HG03175 (cell line): Measurements from ENCODE around the gene HIP1R.

Experiments
- ATAC-seq: cut with Tn5 transposase; IDR thresholded peaks from one replicate; pipeline ENCODE4 v1.9.1; 2021; ENCODE audit warnings: mild to moderate bottlenecking, moderate library complexity; ENCODE audit not compliant: unreplicated experiment

Gene HIP1R

DNA sequence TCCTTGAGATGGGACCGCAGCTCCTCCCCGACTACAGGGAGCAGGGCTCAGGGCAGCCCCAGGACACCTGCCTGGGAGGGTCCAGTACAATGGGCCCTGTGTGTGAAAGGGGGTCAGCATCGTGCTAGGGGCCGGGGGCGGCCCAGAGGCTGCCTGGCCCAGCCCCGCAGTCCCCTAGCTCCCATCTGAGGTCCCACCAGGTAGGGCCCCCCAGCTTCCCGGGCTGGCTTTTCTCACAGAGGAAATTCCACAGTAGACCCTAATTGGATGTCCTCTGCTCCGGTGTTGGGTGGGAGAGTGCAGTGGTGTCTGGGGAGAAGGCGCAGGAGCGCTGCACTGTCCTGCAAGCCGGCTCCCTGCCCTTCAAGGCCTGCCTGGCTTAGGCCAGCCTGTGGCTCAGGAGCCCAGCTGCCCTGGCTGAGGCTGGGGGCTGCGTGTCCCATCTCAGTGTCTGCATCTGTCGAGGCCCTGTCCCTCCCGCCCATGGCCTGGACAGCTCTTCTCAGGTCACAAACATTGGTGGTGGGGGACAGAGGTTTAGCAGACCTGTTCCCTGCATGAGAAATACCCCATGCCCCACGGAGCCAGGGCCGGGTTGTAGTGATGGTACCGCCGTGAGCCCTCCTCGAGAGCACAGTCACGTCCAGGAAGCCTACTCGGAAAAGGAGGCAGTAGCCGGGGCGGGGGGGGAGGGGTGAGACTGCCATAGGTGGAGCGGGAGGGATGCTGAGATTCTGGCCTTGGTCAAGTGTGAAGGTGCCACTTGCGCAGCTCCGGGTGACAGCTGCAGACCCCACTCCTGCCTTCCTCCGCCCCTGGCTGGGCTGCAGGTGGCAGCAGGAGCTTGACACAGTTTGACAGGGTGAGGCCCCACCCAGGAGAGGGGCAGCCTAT is 11.6 kb downstream of the HIP1R start:
- no peak for ATAC-seq

DNA sequence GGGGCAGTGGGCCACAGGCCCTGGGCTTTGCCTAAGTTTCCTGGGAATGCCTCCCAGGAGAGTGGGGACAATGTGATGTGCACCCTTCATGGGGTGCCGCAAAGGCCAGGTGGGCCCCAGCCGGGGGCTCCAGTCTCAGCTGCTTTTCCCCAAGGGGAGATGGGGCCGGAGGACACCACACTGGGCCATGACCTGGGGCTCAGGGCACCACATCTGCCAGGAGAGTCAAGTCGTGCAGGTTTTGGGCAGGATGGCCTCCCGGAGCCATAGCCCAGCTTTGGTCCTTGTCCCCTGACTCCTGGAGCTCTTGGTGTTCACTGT is 12.2 kb downstream of the HIP1R start:
- no peak for ATAC-seq

DNA sequence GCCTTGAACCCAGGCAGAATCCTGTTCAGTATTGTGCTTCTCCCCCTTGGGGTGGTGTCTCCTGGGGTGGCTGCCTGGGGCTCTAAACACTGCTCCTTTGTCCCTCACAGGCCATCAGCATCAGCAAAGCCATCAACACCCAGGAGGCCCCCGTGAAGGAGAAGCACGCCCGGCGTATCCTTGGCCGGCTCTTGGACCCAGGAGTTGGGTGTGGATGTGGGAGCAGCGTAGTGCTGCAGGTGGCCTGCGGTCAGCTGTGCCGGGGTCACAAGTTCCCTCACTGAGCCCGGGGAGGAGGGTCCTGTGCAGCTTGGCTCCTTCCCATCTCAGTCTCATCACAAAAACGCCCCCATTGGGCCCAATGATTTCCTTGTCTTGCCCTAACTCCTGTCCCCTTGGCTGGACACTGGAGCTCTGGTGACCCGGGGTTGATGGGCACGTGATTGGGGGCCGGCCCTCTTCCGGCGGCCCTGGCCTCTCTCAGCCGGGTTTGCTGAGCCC is 12.7 kb downstream of the HIP1R start:
- no peak for ATAC-seq

DNA sequence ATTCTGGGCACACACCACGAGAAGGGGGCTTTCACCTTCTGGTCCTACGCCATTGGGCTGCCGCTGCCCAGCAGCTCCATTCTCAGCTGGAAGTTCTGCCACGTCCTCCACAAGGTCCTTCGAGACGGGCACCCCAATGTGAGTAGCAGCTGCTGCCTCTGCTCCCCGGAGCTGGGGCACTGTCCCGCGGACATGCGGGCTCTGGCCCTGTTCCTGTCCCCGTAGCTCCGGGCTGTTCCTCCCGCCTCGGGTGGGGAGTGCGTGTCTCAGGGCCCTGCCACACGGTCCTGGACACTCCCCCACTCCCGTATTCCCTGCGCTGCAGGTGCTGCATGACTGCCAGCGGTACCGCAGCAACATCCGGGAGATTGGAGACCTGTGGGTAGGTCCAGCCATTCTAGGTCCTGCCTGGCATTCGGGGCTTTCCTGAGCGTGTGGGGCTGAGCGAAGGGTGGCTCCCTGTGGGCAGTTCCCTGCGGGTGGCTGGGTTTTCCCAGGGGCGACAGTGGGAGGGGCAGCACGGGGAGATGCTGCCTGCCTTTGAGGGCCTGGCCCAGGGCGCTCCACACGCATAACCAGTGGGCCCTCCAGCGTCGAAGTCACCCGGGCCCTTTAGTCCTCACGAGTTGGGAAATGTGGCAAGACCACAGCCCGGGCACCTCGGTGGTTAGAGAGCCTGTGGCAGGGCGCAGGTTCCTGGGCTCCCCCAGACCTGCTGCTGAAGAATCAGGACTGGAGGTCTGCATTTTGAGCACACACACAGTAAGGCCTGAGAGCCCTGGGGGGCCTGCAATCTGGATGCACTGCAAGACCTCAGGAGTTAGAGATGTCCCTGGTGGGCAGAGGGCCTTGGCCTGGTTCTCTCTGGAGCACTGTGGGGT is 13.5 kb downstream of the HIP1R start:
- no peak for ATAC-seq

DNA sequence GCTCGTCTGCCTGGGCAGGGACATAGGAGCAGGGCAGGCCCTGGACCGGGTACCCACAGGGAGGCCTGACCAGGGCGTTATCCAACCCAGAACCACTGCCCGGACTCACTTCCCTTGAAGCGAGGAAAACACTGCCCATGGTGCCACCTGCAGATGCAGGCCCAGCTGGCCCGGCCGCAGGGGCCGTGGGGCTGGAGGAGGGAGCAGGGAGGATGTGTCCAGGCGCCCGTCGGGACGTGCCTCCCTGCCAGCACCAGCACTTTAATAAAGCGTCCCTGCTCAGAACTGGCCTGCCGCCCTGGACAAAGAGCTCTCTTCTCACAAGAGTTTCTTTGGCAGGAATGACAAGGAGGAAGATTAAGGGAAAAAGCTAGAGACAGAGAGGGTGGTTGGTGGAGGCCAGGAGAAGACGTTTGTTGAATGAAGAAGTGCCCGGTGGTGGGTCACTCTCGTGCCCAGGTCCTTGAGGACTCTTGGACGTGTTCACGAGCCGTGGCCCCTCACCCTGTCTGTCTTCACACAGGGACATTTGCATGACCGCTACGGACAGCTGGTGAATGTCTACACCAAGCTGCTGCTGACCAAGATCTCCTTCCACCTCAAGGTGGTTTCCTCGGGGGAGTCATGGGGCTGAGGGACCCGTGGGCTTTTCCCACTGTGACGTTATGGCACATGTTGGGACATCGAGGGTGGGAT is 14.2 kb downstream of the HIP1R start:
- ATAC-seq, result no peak

DNA sequence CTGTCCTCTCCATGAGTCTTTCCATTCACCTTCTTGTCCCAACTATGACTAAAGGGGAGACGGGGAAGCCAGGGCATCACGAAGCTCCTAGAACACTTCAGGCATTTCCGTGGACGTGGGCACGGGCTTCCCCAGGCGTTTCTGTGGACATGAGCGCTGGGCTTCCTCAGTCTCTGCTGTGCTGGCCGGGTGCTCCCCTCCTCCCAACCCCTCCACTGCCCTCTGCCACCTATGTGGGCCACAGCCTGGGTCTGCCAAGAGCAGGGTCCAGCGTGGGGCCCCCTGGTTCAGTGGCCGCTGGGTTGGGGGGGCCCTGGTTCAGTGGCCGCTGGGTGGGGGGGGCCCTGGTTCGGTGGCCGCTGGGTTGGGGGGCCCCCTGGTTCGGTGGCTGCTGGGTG is 14.8 kb downstream of the HIP1R start:
- no peak for ATAC-seq

DNA sequence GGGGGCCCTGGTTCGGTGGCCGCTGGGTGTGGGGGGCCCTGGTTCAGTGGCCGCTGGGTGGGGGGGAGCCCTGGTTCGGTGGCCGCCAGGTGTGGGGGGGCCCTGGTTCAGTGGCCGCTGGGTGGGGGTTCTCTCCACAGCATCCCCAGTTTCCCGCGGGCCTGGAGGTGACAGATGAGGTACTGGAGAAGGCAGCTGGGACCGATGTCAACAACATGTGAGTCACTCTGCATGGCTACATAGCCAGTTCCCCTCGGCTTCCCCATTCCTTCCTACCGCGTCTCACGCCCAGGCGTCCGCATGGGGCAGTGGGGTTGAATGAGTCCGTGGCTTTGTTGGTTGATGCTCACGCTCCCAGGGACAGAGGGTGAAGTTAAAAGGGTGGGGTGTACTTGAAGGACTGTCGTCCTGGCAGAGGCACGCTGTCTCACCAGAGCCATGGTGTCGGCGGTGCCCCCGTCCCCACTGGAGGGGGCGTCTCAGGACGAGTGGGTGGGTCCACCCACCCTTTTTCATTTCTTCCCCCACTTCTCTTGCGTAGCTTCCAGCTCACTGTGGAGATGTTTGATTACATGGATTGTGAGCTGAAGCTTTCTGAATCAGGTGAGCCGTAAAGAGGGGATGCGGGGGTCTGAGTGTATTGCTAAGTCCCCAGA is 15.6 kb downstream of the HIP1R start:
- no peak for ATAC-seq

DNA sequence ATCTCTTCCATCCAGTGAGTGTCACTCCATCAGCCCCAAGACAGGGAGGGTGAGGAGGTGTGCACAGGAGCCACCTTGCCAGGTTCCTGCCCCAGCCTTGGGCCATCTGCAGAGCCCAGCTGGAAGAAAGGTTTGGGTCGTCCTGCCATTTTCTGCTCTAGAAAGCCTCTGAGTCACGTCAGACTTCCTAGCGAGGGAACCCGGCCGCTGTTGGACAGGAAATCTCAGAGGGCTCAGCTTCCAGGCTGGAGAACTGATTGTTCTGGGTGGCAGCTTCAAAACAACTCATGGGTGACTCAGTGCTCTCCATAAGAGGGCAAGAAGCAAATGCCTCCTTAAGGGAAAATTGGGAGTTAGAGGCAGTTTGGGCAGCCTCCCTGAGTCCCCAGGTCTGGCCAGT is 16.6 kb downstream of the HIP1R start:
- ATAC-seq, result no peak

DNA sequence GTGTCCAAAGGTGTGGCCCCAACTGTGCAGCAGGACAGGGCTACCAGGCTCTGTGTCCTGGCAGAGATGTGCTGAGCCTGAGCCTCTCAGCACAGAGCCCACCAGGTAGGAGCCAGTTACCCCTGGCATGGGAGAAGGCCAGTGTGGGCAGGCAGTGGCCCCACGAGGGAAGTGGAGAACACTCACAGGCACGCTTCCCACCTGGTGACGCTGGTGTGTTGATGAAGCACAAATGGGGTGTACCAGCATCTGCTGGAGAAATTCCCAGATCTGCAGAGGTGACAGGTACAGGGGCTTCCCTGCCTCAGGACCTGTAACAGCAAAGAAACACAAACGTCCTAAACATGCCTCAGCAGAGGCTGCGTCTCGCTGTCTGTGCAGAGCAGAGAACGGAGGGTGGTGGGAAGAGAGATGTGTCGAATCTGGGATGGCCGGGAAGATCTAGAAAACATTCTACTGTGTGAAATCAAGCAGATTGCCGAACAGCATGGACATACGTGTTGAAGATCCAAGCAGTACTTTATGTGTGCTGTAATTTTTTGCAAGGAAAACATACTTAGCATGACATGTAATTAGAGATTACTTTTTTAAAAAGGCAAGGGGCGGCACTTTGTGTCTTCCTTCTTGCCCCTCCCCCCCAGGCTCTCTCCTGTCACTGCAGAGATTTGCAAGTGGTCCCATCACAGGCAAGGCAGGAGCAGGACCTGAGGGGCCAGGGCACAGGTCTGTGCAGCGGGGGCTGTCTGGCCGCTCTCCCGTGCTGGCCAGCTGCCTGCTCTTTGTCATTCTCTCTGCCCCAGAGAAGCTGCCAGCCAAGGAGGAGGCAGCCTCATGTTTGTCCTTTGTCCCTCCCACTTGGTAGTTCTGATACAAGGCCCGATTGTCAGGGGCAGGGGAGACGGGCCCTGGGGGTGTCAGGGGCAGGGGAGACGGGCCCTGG is 17.3 kb downstream of the HIP1R start:
- ATAC-seq, result no peak

DNA sequence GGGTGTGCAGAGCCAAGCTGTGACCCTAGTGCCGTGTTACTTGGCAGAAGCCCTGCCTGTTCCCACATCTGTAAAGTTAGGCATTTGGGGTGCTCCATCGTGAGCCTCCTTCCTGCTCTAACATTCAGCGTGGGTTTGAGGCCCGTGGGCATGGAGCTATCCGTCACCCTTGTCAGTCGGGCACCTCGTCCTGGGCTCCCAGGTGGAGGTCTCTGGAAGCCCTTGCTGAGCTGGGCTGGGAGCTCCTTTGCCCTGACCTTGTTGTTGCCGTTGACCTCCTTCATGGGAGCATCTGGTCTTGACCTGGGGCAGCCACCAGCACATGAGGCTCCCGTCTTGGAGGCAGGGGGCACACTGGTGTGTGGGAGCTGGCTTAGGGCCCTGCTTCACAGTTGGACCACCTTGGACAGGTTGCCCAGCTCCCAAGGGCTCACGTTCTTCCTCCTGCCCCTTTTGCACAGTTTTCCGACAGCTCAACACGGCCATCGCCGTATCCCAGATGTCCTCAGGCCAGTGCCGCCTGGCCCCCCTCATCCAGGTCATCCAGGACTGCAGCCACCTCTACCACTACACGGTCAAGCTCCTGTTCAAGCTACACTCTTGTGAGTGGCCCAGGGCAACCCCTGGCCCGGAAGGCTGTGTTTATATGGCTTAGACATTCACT is 18.5 kb downstream of the HIP1R start:
- no peak for ATAC-seq

DNA sequence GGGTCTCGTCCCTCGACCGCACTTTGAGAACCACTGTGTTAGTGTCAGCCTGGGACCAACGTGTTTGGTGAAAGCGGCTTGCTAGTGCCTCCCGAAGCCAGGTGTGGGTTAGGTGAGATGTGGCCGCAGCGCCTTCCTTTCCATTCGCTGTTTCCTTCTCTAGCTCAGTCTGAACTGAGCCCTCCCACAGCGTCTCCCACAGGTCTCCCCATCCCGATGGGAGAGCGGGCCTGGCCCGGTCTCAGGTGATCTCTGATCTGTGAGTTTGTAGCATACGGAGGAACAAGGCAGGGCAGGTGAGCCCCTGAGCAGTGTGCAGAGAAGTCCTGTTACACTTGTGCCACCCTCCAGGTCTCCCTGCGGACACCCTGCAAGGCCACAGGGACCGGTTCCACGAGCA is 19.3 kb downstream of the HIP1R start:
- ATAC-seq, result no peak

DNA sequence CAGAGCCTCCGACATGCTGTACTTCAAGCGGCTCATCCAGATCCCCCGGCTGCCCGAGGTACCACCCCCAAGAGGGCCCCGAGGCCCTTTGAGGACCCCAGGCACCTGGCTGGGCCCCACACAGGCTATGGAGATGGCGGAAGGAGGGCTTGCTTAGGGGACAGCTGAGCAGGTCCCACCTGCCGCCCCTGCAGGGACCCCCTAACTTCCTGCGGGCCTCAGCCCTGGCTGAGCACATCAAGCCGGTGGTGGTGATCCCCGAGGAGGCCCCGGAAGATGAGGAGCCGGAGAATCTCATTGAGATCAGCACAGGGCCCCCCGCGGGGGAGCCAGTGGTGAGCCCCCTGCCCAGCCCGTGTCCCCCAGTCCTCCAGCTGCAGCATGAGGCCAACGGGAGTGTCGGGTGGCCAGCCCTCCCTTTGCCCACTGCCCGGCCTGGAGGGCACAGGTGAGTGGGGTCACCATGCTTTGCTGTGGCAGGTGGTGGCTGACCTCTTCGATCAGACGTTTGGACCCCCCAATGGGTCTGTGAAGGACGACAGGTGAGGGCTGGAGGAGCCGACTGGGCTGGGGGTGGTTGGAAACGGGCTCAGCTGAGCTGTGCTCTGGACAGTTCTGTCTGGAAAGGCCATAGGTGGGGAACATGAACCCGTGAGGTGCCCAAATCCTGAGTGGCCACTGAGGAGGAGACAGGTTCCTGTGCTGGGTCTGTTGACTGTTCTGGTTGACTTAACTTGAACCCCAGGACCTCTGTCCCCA is 20.0 kb downstream of the HIP1R start:
- ATAC-seq, result no peak

DNA sequence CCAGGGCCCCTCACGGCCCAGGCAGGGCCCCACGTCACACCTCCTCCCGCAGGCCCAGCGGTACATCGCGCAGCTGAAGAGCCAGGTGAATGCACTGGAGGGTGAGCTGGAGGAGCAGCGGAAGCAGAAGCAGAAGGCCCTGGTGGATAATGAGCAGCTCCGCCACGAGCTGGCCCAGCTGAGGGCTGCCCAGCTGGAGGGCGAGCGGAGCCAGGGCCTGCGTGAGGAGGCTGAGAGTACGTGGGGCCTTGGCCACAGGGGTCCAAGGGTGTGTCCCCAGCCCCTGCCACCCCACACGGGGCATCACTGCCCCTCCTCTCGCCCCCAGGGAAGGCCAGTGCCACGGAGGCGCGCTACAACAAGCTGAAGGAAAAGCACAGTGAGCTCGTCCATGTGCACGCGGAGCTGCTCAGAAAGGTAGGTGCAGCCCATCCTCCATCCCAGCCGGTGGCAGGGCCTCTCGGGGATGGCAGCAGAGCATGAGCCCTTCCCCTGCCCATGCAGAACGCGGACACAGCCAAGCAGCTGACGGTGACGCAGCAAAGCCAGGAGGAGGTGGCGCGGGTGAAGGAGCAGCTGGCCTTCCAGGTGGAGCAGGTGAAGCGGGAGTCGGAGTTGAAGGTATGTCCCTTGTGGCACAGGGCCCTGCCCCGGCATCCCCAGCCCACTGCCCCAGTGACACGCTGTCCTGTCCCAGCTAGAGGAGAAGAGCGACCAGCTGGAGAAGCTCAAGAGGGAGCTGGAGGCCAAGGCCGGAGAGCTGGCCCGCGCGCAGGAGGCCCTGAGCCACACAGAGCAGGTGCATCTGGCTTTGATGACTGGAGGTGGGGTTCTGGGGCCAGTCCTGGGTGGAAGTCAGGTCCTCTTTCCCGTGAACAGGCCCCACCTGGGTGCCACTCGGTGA is 20.9 kb downstream of the HIP1R start:
- ATAC-seq, result no peak

DNA sequence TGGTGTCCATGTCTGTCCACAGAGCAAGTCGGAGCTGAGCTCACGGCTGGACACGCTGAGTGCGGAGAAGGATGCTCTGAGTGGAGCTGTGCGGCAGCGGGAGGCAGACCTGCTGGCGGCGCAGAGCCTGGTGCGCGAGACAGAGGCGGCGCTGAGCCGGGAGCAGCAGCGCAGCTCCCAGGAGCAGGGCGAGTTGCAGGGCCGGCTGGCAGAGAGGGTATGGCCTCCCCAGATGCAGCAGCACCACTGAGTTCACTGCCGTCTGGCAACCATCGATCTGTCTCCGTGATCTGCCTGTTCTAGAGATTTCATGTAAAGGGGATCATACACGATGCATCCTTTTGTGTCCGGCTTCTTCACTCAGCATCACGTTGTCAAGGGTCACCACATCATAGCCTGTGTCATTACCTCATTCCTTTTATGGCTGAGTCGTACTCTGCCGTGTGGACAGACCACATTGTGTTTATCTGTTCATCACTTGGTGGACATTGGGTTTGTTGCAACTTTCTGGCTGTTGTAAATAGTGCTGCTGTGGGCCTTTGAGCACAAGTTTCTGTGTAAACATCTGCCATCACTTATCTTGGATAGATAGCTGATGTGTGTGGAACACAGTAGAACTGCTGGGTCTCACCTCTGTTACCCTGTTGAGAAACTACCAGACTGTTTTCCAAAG is 21.9 kb downstream of the HIP1R start:
- no peak for ATAC-seq

DNA sequence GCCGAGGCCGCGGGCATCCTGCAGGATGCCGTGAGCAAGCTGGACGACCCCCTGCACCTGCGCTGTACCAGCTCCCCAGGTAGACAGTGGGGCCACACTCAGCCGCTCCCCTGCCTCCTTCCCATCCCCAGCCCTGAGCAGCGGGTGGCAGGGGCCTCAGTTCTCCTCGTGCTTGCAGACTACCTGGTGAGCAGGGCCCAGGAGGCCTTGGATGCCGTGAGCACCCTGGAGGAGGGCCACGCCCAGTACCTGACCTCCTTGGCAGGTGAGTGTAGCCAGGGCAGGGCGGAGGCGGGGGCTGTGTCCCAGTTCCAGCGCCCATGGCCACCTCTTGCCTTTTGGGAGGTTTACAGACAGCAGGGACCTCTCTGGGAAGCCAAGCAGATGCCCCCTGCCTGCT is 22.9 kb downstream of the HIP1R start:
- no peak for ATAC-seq

DNA sequence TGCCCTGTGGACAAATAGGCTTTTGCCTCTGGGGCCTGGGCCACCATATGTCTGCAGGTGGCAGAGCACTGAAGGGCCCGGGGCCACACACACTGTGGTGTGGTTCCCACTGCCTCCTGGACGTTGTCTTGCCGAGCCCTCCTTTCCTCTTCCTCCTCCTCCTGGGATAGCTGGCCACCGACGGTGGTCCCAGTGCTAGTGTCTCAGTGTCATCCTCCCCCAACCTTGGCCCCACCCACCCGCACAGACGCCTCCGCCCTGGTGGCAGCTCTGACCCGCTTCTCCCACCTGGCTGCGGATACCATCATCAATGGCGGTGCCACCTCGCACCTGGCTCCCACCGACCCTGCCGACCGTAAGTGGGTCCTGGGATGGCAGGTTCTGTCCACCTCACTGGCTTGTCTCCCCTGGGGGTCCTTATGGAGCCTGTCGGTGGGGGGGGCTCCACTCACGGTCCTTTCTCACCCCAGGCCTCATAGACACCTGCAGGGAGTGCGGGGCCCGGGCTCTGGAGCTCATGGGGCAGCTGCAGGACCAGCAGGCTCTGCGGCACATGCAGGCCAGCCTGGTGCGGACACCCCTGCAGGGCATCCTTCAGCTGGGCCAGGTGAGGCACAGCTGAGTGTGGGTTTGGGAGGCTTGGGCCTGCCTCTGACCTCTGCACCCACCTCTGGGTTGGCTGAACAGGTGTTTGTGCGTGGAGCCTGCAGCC is 23.5 kb downstream of the HIP1R start:
- no peak for ATAC-seq
